DOHH2 (cell line): ENCODE data around the gene TSPAN33.

Experiments used
- H3F3A ChIP-seq: fragments of 200-600 bp; sonication (generic), shearing (Covaris generic); 2 replicates; pipeline ENCODE4 v1.6.0; 2016; ENCODE audit warnings: antibody characterized with exemption, mild to moderate bottlenecking; ENCODE audit not compliant: control insufficient read depth, insufficient read depth
- H3K27ac ChIP-seq: fragments of 200-600 bp; sonication (generic); 2 replicates; pipeline ENCODE4 v1.5.1; 2014; ENCODE audit warnings: low read depth, mild to moderate bottlenecking, low read length, moderate library complexity
- H3K27me3 ChIP-seq: fragments of 200-600 bp; sonication (generic); 2 replicates; pipeline ENCODE4 v1.6.1; 2014; ENCODE audit warnings: mild to moderate bottlenecking, low read length, mixed read lengths; ENCODE audit not compliant: control insufficient read depth
- H3K36me3 ChIP-seq: fragments of 200-600 bp; sonication (generic); 2 replicates; pipeline ENCODE4 v1.6.1; 2014; ENCODE audit warnings: mild to moderate bottlenecking, low read length, moderate library complexity, mixed read lengths; ENCODE audit not compliant: control insufficient read depth
- H3K4me1 ChIP-seq: fragments of 200-600 bp; sonication (generic); 2 replicates; pipeline ENCODE4 v1.6.1; 2014; ENCODE audit warnings: mild to moderate bottlenecking, low read length, mixed read lengths; ENCODE audit not compliant: control insufficient read depth
- H3K4me2 ChIP-seq: fragments of 200-600 bp; sonication (generic); 2 replicates; pipeline ENCODE4 v1.6.0; 2014; ENCODE audit warnings: mild to moderate bottlenecking, low read length, moderate library complexity
- H3K4me3 ChIP-seq: fragments of 200-600 bp; sonication (generic); 2 replicates; pipeline ENCODE4 v1.5.1; 2014; ENCODE audit warnings: mild to moderate bottlenecking, low read length, mixed read lengths
- H3K79me2 ChIP-seq: fragments of 200-600 bp; sonication (generic); 2 replicates; pipeline ENCODE4 v1.6.1; 2014; ENCODE audit warnings: mild to moderate bottlenecking, low read length, mixed read lengths; ENCODE audit not compliant: control insufficient read depth
- H3K9me2 ChIP-seq: fragments of 200-600 bp; sonication (generic); replicated peaks from 2 replicates; pipeline ENCODE4 v1.6.1; 2014; ENCODE audit warnings: mild to moderate bottlenecking, low read length, mixed read lengths; ENCODE audit not compliant: control insufficient read depth
- H3K9me3 ChIP-seq: fragments of 200-600 bp; sonication (generic); 2 replicates; pipeline ENCODE4 v1.6.1; 2014; ENCODE audit warnings: antibody characterized with exemption, low read length, mixed read lengths; ENCODE audit not compliant: control insufficient read depth, insufficient read depth
- H4K20me1 ChIP-seq: fragments of 200-600 bp; sonication (generic); 2 replicates; pipeline ENCODE4 v1.6.0; 2014; ENCODE audit warnings: low read depth, mild to moderate bottlenecking, antibody characterized with exemption, low read length, moderate library complexity; ENCODE audit not compliant: control insufficient read depth, insufficient read depth
- EZH2phosphoT487 ChIP-seq: fragments of 200-600 bp; sonication (generic); IDR thresholded peaks from 2 replicates; pipeline ENCODE4 v1.6.1; 2017; ENCODE audit warnings: borderline replicate concordance, mild to moderate bottlenecking, antibody characterized with exemption, low read length, moderate library complexity, mixed read lengths
- TF ChIP-seq, protein P1 (sequence below): fragments of 200-600 bp; sonication (generic); IDR thresholded peaks from one replicate; pipeline ENCODE4 v1.5.1; 2014; ENCODE audit warnings: antibody characterized with exemption, mild to moderate bottlenecking, low read depth, low read length; ENCODE audit not compliant: poor library complexity, severe bottlenecking

Gene TSPAN33

DNA sequence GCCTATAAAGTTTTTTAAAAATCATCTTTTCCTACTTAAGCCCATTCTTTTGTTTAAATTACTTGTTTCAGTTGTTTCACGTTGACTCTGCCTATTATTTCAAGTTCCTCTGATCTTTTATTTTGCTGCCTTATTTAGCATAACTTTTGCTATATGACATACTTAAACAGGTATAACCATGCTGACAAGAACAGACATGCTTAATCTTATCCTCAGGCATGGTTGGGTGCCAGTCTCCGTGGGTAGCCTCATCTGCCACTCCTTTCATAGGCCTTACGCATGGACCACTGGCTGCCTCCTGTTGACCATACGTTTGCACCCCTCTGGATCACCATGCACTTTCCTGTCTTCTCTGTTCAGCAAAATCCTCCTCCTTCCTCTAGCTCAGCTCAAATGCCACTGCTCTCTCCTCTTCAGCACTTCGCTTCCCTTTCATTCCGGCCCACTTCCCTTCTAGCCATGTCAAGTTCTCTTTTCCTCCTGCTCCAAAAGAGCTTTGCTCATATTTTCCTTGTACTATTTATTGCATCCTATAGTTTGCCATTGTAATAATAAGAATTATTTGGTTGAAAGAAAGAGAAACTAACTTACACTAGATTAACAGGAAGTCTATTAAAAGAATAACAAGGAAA is 10.0 kb upstream of the TSPAN33 start:
- peaks cover 33% of the 10 kb centered on the region for H3F3A ChIP-seq
- no peaks in the 10 kb centered on the region for H3K9me2 ChIP-seq
- H3K9me3 ChIP-seq: no peaks in the 10 kb centered on the region
- H3K36me3 ChIP-seq: no peaks in the 10 kb centered on the region
- H3K27me3 ChIP-seq: no peaks in the 10 kb centered on the region
- peak overlapping the region; percentile 93 for H3K27ac ChIP-seq
- no peaks in the 10 kb centered on the region for H4K20me1 ChIP-seq
- no peaks in the 10 kb centered on the region for H3K79me2 ChIP-seq
- TF ChIP-seq, protein P1, sequence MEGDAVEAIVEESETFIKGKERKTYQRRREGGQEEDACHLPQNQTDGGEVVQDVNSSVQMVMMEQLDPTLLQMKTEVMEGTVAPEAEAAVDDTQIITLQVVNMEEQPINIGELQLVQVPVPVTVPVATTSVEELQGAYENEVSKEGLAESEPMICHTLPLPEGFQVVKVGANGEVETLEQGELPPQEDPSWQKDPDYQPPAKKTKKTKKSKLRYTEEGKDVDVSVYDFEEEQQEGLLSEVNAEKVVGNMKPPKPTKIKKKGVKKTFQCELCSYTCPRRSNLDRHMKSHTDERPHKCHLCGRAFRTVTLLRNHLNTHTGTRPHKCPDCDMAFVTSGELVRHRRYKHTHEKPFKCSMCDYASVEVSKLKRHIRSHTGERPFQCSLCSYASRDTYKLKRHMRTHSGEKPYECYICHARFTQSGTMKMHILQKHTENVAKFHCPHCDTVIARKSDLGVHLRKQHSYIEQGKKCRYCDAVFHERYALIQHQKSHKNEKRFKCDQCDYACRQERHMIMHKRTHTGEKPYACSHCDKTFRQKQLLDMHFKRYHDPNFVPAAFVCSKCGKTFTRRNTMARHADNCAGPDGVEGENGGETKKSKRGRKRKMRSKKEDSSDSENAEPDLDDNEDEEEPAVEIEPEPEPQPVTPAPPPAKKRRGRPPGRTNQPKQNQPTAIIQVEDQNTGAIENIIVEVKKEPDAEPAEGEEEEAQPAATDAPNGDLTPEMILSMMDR: no peak
- TF ChIP-seq EZH2phosphoT487: no peak
- H3K4me2 ChIP-seq: peak overlapping the region; percentile 56
- H3K4me3 ChIP-seq: peak overlapping the region; percentile 28
- peaks cover 61% of the 10 kb centered on the region for H3K4me1 ChIP-seq

DNA sequence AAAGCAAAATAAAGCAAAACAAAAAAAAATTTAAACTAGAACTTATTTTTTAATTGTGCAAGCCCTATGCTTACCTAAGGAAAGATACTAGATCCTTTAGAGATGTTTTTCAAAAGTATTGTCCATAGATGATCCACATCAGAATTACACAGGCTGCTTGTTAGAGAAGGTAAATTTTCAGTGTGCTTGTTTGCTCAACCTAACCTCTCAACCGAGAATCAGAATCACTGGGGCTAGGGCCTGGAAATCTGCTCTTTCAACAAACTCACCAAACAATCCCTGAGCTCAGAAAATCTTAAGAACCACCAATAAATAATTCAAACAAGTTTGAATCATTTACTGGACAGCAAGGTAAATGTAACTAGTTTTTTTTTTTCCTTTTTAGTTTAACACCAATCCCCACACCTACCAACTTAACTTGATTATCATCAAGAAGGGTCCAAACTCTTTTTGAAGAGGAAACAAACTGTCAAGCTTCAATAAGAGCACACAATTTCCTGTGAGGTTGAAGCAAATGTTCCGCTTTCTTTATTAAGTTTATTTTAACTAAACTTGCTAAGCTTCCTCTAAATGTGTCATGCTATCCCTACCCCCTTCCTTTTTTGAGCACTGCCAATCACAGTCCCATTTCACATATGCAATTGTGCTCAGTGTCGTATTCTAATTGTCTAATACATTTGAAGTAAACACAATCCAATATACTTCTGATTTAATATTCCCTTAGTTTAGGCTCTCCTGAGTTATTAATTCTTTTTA is 7.4 kb upstream of the TSPAN33 start:
- Histone ChIP-seq H3F3A (peaks cover 37% of the 10 kb centered on the region), H3K79me2 (no peaks in the 10 kb centered on the region), H3K27me3 (no peaks in the 10 kb centered on the region), H3K4me1 (peaks cover 74% of the 10 kb centered on the region), H3K4me3 (peak overlapping the region; percentile 57), H3K36me3 (no peaks in the 10 kb centered on the region), H3K9me3 (no peaks in the 10 kb centered on the region), H4K20me1 (no peaks in the 10 kb centered on the region), H3K4me2 (peak overlapping the region; percentile 66), H3K27ac (peak overlapping the region; percentile 93), H3K9me2 (no peaks in the 10 kb centered on the region)
- TF ChIP-seq, protein P1: no peak
- no peak for TF ChIP-seq EZH2phosphoT487

DNA sequence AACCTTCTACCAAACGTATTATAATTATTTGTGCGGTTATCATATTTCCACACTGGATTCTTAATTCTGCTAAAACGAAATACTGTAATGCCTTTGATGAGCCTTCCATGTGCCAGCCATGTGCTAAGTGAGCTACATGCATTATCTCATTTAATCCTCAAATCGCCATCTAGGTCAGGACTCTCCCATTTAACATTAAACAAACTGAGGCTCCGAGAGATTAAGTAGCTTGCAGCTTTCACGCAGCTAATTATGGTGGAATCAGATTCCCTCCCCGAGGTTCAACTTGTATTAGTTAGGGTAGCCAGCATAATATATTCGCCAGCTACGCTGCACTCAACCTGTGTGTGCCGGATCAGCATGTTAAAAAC is 798 bp upstream of the TSPAN33 start:
- TF ChIP-seq, protein P1: no peak
- TF ChIP-seq EZH2phosphoT487: no peak
- peak overlapping the region; percentile 97 for H3K4me3 ChIP-seq

More for the DNA sequence above, 798 bp upstream of the TSPAN33 start:
- H3K36me3 ChIP-seq: peaks cover 19% of the 10 kb centered on the region
- no peaks in the 10 kb centered on the region for H3K9me3 ChIP-seq
- H3K79me2 ChIP-seq: peaks cover 43% of the 10 kb centered on the region
- no peaks in the 10 kb centered on the region for H4K20me1 ChIP-seq
- peaks cover 69% of the 10 kb centered on the region for H3K4me1 ChIP-seq
- H3K4me2 ChIP-seq: peak overlapping the region; percentile 95
- H3F3A ChIP-seq: peaks cover 11% of the 10 kb centered on the region
- H3K27me3 ChIP-seq: no peaks in the 10 kb centered on the region
- H3K27ac ChIP-seq: 0 out of 2 replicates have a peak overlapping the region, but pooled peaks have one; percentile 2
- no peaks in the 10 kb centered on the region for H3K9me2 ChIP-seq
